NOMO-1 treated with dmso at 0.1 percent for 144 hours (cell line): ENCODE measurements around the gene SLC26A8.
"Not testable (repeated sequence)": the region's sequence is repeated elsewhere in the genome, so short reads cannot be mapped to it uniquely, and the experiment has no call there.

Experiments
- DNase-seq: peaks from one replicate; lab custom pipeline; 2025; ENCODE audit not compliant: unreplicated experiment; lab: John Stamatoyannopoulos, UW

The SLC26A8 gene

GRCh38 chr6:36019167-36019566, 5.3 kb downstream of the SLC26A8 start:
- peak; percentile 62 for DNase-seq

- peak; percentile 49 for DNase-seq
Observed at GRCh38 chr6:36018339-36018738, 6.1 kb downstream of the SLC26A8 start.

- no peak for DNase-seq
Observed at GRCh38 chr6:36015666-36016065, 8.8 kb downstream of the SLC26A8 start.

GRCh38 chr6:36000451-36000850, 24.0 kb downstream of the SLC26A8 start:
- no peak for DNase-seq

- DNase-seq: no peak
Observed at GRCh38 chr6:35993150-35993549, 31.3 kb downstream of the SLC26A8 start.

GRCh38 chr6:35988047-35988446, 36.4 kb downstream of the SLC26A8 start:
- DNase-seq: not testable (repeated sequence)

GRCh38 chr6:35984701-35985100, 39.7 kb downstream of the SLC26A8 start:
- DNase-seq: no peak

GRCh38 chr6:35980991-35981645, 43.3 kb downstream of the SLC26A8 start:
- no peak for DNase-seq

GRCh38 chr6:35980126-35980525, 44.3 kb downstream of the SLC26A8 start:
- DNase-seq: not testable (repeated sequence)

- DNase-seq: no peak
Observed at GRCh38 chr6:35977308-35977707, 47.1 kb downstream of the SLC26A8 start.

GRCh38 chr6:35973670-35974222, 50.7 kb downstream of the SLC26A8 start:
- DNase-seq: peak; percentile 13

GRCh38 chr6:35972471-35973367, 51.7 kb downstream of the SLC26A8 start:
- no peak for DNase-seq

GRCh38 chr6:35970181-35970580, 54.3 kb downstream of the SLC26A8 start:
- DNase-seq: no peak

GRCh38 chr6:35969646-35970045, 54.8 kb downstream of the SLC26A8 start:
- no peak for DNase-seq

GRCh38 chr6:35968821-35969220, 55.6 kb downstream of the SLC26A8 start:
- no peak for DNase-seq

GRCh38 chr6:35967076-35967774, 57.2 kb downstream of the SLC26A8 start:
- DNase-seq: no peak

- no peak for DNase-seq
Observed at GRCh38 chr6:35962779-35963560, 61.5 kb downstream of the SLC26A8 start.

GRCh38 chr6:35960187-35960586, 64.3 kb downstream of the SLC26A8 start:
- no peak for DNase-seq

- DNase-seq: no peak
Observed at GRCh38 chr6:35955970-35956369, 68.5 kb downstream of the SLC26A8 start.

- DNase-seq: no peak
Observed at GRCh38 chr6:35955521-35955920, 68.9 kb downstream of the SLC26A8 start.

- no peak for DNase-seq
Observed at GRCh38 chr6:35955071-35955470, 69.4 kb downstream of the SLC26A8 start.
